ENCODE measurements around the gene GARIN3.
"Not testable (repeated sequence)": the region's sequence is repeated elsewhere in the genome, so short reads cannot be mapped to it uniquely, and the experiment has no call there.

GARIN3 gene

GRCh38 chr5:157166214-157167213, at the start of gene GARIN3:
TSS of gene GARIN3 (minus strand) at chr5:157166264. CDS start at chr5:157166168, 96 bp downstream.
- no peak for DNase-seq (ENCODE audit: low read depth in 4 of 4, low spot score in 1 of 4)

DNA sequence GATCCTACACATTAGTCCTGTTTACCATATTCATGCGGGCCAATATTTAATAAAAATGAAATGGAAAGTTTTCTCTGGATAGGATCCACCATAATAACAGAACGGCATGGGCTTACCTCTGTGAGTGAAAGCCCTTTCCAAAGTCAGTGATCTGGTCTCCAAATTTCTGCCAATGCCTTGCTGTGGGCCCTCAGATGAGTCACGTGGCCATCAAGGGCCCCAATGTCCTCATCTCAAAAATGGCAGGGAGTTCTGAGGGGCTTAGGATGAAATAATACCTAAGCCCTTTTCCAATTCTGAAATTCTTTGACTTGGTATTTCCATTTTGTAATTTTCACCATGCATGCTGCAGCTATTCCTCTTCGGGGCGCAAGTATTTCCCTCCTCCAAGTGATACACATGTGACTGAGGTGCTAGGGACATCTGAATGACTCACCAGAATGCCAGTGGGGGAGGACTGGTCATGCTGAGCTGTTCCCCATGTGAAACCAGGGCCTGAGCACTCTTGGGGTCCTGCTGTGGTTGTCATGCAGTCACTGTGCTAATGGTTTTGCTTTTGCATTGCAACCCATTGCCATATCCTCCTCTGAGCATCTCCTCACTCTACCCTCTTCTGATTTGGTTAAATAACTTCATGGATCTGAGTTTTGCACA, 49.6 kb upstream of the GARIN3 start:
- no peak for DNase-seq (ENCODE audit: low read depth in 4 of 4, low spot score in 1 of 4)

GRCh38 chr5:157214861-157215513, 48.9 kb upstream of the GARIN3 start:
- no peak for DNase-seq (ENCODE audit: low read depth in 4 of 4, low spot score in 1 of 4)

- DNase-seq (ENCODE audit: low read depth in 4 of 4, low spot score in 1 of 4): no peak
These were observed 48.4 kb upstream of the GARIN3 start for GRCh38 chr5:157214415-157214814.

- DNase-seq (ENCODE audit: low read depth in 4 of 4, low spot score in 1 of 4): no peak
These were observed 47.6 kb upstream of the GARIN3 start for GRCh38 chr5:157213527-157214243.

DNA sequence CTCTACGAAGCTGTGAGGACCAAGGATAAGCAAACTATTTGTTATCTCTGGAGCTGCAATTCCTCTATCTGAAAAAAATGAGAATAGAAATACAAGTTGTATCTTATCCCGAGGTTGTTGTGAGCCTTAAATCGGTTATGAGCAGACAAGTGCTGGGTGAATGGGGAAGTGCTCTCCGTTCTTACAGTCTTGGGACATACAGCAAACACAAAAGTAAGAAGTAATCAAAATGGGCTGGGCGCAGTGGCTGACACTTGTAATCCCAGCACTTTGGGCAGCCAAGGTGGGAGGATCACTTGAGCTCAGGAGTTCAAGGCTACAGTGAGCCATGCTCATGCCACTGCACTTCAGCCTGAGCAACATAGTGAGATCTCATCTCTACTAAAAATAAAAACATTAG, 46.2 kb upstream of the GARIN3 start:
- no peak for DNase-seq (ENCODE audit: low read depth in 4 of 4, low spot score in 1 of 4)

- DNase-seq (ENCODE audit: low read depth in 4 of 4, low spot score in 1 of 4): not testable (repeated sequence)
These were observed 44.6 kb upstream of the GARIN3 start for GRCh38 chr5:157210652-157211051.

GRCh38 chr5:157205708-157206107, 39.6 kb upstream of the GARIN3 start:
- DNase-seq (ENCODE audit: low read depth in 4 of 4, low spot score in 1 of 4): no peak

DNA sequence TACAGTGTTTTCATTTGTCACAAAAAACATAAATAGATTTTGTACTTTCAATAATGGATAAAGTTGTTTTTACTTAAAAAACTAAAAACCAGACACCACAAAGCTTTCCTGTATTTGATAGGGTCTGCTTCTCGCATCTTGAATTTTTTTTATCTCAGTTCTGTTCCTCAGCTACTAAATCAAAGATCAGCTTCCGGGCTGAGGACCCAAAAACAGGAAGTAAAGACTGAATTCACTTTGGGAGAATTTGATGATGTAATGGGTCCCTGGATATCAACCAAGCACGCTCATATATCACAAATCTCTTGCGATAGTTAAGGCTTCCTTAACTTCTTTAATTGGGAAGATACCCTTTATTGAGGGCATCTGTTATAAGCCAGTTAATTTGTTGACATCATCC, 38.7 kb upstream of the GARIN3 start:
- DNase-seq (ENCODE audit: low read depth in 4 of 4, low spot score in 1 of 4): no peak

GRCh38 chr5:157203417-157203816, 37.4 kb upstream of the GARIN3 start:
- no peak for DNase-seq (ENCODE audit: low read depth in 4 of 4, low spot score in 1 of 4)

- no peak for DNase-seq (ENCODE audit: low read depth in 4 of 4, low spot score in 1 of 4)
These were observed 35.8 kb upstream of the GARIN3 start for GRCh38 chr5:157201857-157202256.

GRCh38 chr5:157198277-157198986, 32.4 kb upstream of the GARIN3 start:
- no peak for DNase-seq (ENCODE audit: low read depth in 4 of 4, low spot score in 1 of 4)

DNA sequence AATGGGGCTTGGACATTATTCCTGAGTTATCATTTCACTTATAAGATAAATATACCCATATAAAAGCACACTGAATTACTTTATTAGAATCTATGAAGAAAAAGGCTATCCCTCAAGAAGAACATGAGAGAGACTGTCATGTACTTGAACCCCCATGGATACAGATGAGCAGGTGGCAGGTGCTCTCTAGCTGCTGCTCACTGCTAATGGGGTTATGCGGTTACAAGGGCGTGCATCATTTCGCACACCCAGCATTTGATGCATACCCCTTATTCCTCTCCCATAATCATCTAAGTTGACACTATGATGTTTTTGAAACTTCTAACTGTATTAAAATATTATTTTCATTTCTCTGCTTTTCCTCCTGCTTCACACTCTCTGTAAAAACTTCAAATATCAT, 31.0 kb upstream of the GARIN3 start:
- no peak for DNase-seq (ENCODE audit: low read depth in 4 of 4, low spot score in 1 of 4)

DNA sequence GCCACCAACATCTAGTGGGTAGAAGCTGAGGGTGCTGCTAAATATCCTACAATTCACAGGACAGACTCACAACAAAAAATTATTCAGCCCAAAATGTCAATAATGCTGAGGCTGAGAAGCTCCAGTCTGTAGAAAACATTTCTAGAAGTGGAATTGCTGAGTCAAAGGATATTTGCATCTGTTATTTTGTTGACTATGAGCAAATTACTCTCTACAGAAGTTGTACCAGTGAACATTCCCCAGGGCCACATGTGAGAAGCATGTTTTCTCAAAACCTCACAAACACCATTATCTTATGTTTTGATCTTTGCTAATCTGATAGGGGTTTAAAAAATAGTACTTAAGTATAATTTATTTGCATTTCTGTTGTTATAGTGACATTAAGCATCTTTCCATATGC, 30.0 kb upstream of the GARIN3 start:
- no peak for DNase-seq (ENCODE audit: low read depth in 4 of 4, low spot score in 1 of 4)

DNA sequence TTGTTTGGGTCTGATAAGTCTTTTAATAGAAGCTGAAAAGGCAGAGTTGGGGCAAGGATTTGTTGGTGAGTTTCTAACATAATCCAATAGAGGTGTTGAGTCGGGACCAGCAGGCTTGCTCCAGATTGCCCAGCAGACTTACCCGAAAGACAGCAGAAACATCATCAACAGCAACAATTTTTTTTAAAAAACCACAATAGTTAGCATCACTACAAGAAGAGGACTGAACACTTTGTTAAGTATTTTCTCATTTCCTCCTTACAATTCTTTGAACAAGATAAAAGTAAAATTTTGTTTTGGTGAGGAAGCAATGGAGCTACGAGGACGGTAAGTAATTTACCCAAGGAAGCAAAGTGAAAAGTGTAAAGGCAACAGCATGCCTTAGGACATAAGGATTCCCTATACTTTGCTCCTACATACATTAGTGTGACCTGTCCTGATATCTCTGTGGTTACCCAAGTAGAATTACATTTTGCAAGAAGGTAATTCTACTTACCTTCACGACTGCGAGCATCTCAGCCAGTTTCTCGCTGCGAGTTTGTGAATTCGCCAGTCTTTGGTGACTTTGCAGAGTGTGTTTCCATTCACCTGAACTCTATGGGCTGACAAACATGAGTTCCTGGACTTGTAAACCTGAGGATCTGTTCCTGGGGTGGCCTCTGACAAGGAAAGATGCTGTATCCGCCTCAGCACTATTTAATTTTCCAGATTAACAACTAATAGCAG, 27.8 kb upstream of the GARIN3 start:
- DNase-seq (ENCODE audit: low read depth in 4 of 4, low spot score in 1 of 4): no peak

GRCh38 chr5:157189223-157189622, 23.2 kb upstream of the GARIN3 start:
- DNase-seq (ENCODE audit: low read depth in 4 of 4, low spot score in 1 of 4): no peak

GRCh38 chr5:157188270-157188669, 22.2 kb upstream of the GARIN3 start:
- DNase-seq (ENCODE audit: low read depth in 4 of 4, low spot score in 1 of 4): no peak

GRCh38 chr5:157187046-157187754, 21.1 kb upstream of the GARIN3 start:
- DNase-seq (ENCODE audit: low read depth in 4 of 4, low spot score in 1 of 4): no peak

Data from stimulated activated CD4-positive, alpha-beta T cell treated with anti-CD3 and anti-CD28 coated beads, Interleukin-1b, Interleukin-23, amount 100 ng/mL, for 24 hours (primary cell).